KMS-11 (cell line): ENCODE measurements around the gene SORCS2.

Experiments
- H2AFZ ChIP-seq: fragments of 200-600 bp; sonication (generic); 2 replicates; pipeline ENCODE4 v1.6.1; 2016; ENCODE audit warnings: antibody characterized with exemption, mixed run types, low read depth
- H3K27ac ChIP-seq: fragments of 200-600 bp; sonication (generic); 2 replicates; pipeline ENCODE4 v1.6.1; 2016; ENCODE audit warnings: mild to moderate bottlenecking, mixed run types
- H3K27me3 ChIP-seq: fragments of 200-600 bp; sonication (generic); 2 replicates; pipeline ENCODE4 v1.6.1; 2017; ENCODE audit warnings: mild to moderate bottlenecking, low read depth, mixed run types, moderate library complexity; ENCODE audit not compliant: insufficient read depth
- H3K36me3 ChIP-seq: fragments of 200-600 bp; sonication (generic); 2 replicates; pipeline ENCODE4 v1.6.1; 2017; ENCODE audit warnings: mild to moderate bottlenecking, mixed run types; ENCODE audit not compliant: insufficient read depth
- H3K4me1 ChIP-seq: fragments of 200-600 bp; sonication (generic); 2 replicates; pipeline ENCODE4 v1.6.1; 2016; ENCODE audit warnings: mild to moderate bottlenecking, low read depth, mixed run types; ENCODE audit not compliant: poor library complexity, severe bottlenecking
- H3K4me2 ChIP-seq: fragments of 200-600 bp; sonication (generic); 2 replicates; pipeline ENCODE4 v1.7.0; 2016; ENCODE audit warnings: mild to moderate bottlenecking, mixed run types
- H3K4me3 ChIP-seq: fragments of 200-600 bp; sonication (generic); IDR thresholded peaks from 2 replicates; pipeline ENCODE4 v1.6.1; 2017; ENCODE audit warnings: low read depth, low read length, mixed read lengths; ENCODE audit not compliant: insufficient read depth
- H3K79me2 ChIP-seq: fragments of 200-600 bp; sonication (generic); 2 replicates; pipeline ENCODE4 v1.6.1; 2016; ENCODE audit warnings: low read depth, mixed run types; ENCODE audit not compliant: insufficient read depth
- H3K9ac ChIP-seq: fragments of 200-600 bp; sonication (generic); 2 replicates; pipeline ENCODE4 v1.6.1; 2016; ENCODE audit warnings: mild to moderate bottlenecking, mixed run types
- H4K20me1 ChIP-seq: fragments of 200-600 bp; sonication (generic); 2 replicates; pipeline ENCODE4 v1.6.1; 2016; ENCODE audit warnings: mild to moderate bottlenecking, mixed run types; ENCODE audit not compliant: insufficient read depth
- CTCF ChIP-seq: fragments of 200-600 bp; sonication (generic); conservative IDR thresholded peaks from 2 replicates; pipeline ENCODE4 v1.6.1; 2017; ENCODE audit warnings: low read depth, mild to moderate bottlenecking, antibody characterized with exemption, low read length, moderate library complexity, mixed read lengths

Gene SORCS2

GRCh38 chr4:7422898-7423180 lies 230.5 kb downstream of the SORCS2 start:
- TF ChIP-seq CTCF: no peak
- H3K4me1 ChIP-seq: no peaks in the 10 kb centered on the region
- no peaks in the 10 kb centered on the region for H4K20me1 ChIP-seq
- no peaks in the 10 kb centered on the region for H3K79me2 ChIP-seq
- H3K4me3 ChIP-seq: no peak overlapping the region
- no peak overlapping the region for H3K27ac ChIP-seq
- H3K9ac ChIP-seq: no peak overlapping the region
- H2AFZ ChIP-seq: no peak overlapping the region
- H3K27me3 ChIP-seq: peaks cover 2% of the 10 kb centered on the region; the same call in 1 of the 2 replicates
- H3K4me2 ChIP-seq: no peak overlapping the region
- H3K36me3 ChIP-seq: no peaks in the 10 kb centered on the region

- H3K9ac ChIP-seq: no peak overlapping the region
- no peaks in the 10 kb centered on the region for H3K4me1 ChIP-seq
- no peak for TF ChIP-seq CTCF
- no peak overlapping the region for H3K4me3 ChIP-seq
- H4K20me1 ChIP-seq: no peaks in the 10 kb centered on the region
- no peak overlapping the region for H3K27ac ChIP-seq
- H3K27me3 ChIP-seq: peaks cover 2% of the 10 kb centered on the region; the same call in 1 of the 2 replicates
- H3K36me3 ChIP-seq: no peaks in the 10 kb centered on the region
- H3K4me2 ChIP-seq: no peak overlapping the region
- H2AFZ ChIP-seq: no peak overlapping the region
- H3K79me2 ChIP-seq: no peaks in the 10 kb centered on the region
Observed at GRCh38 chr4:7423391-7423790, 231.1 kb downstream of the SORCS2 start.

GRCh38 chr4:7423801-7424552 lies 231.6 kb downstream of the SORCS2 start:
- H3K4me3 ChIP-seq: no peak overlapping the region
- H3K4me1 ChIP-seq: no peaks in the 10 kb centered on the region
- no peaks in the 10 kb centered on the region for H3K79me2 ChIP-seq
- no peak overlapping the region for H3K9ac ChIP-seq
- H4K20me1 ChIP-seq: no peaks in the 10 kb centered on the region
- no peak for TF ChIP-seq CTCF
- H2AFZ ChIP-seq: no peak overlapping the region
- H3K4me2 ChIP-seq: no peak overlapping the region
- H3K36me3 ChIP-seq: no peaks in the 10 kb centered on the region
- H3K27me3 ChIP-seq: peaks cover 2% of the 10 kb centered on the region; the same call in 1 of the 2 replicates
- H3K27ac ChIP-seq: no peak overlapping the region

GRCh38 chr4:7424553-7425111 lies 232.3 kb downstream of the SORCS2 start:
- Histone ChIP-seq H2AFZ (no peak overlapping the region), H3K27ac (no peak overlapping the region), H3K4me3 (no peak overlapping the region), H3K27me3 (peaks cover 2% of the 10 kb centered on the region; the same call in 1 of the 2 replicates), H3K4me2 (no peak overlapping the region), H3K79me2 (no peaks in the 10 kb centered on the region), H3K36me3 (no peaks in the 10 kb centered on the region), H3K9ac (no peak overlapping the region), H3K4me1 (no peaks in the 10 kb centered on the region), H4K20me1 (no peaks in the 10 kb centered on the region)
- no peak for TF ChIP-seq CTCF
